IMR-90 (cell line): Measurements from ENCODE around the gene NEUROD2. TPM values are rescaled to one million over a fixed set of nuclear protein-coding genes. Genes with fewer than 3 reads are reported as not detected.

Source experiments
- ATAC-seq: fragments of 200-7000 bp; cut with Tn5 transposase; 2 replicates; pipeline ENCODE4 v1.9.1; 2020; ENCODE audit warnings: low read depth, mild to moderate bottlenecking, moderate library complexity
- BruUV-seq: library from RNA; stranded (reverse); fragments of 400-500 nt; replicated peaks from 2 replicates; lab custom pipeline; 2021; lab: Mats Ljungman, UMichigan
- CTCF ChIA-PET: fragments of 300-600 bp; formaldehyde crosslinking; extraction: SDS; loops from one replicate; lab custom pipeline; 2021; ENCODE audit warnings: antibody characterized with exemption; lab: Yijun Ruan, JAX
- POLR2A ChIA-PET: fragments of 300-600 bp; sonication (Branson Sonifier 250); formaldehyde crosslinking; loops from one replicate; lab custom pipeline; 2022; ENCODE audit warnings: antibody characterized with exemption; ENCODE audit not compliant: unreplicated experiment; lab: Charles Lee
- DNase-seq: peaks from one replicate; pipeline ENCODE4 v3.0.0; 2013
- H2AFZ ChIP-seq: replicated peaks from 2 replicates; pipeline ENCODE3; 2013; ENCODE audit warnings: low read length, mild to moderate bottlenecking; ENCODE audit not compliant: poor library complexity
- H2AK5ac ChIP-seq: 2 replicates; pipeline ENCODE4 v1.6.1; 2013; ENCODE audit warnings: low read depth, low read length, inconsistent platforms
- H2AK9ac ChIP-seq: replicated peaks from 2 replicates; pipeline ENCODE3; 2013; ENCODE audit warnings: mild to moderate bottlenecking, low read depth, low read length, moderate library complexity; ENCODE audit not compliant: poor library complexity
- H2BK120ac ChIP-seq: 2 replicates; pipeline ENCODE4 v1.6.1; 2013; ENCODE audit warnings: low read depth, low read length, inconsistent platforms
- H2BK15ac ChIP-seq: 3 replicates; pipeline ENCODE4 v1.6.1; 2013; ENCODE audit warnings: low read depth, low read length, inconsistent platforms
- H2BK20ac ChIP-seq: 2 replicates; pipeline ENCODE4 v1.6.1; 2013; ENCODE audit warnings: low read depth, mild to moderate bottlenecking, inconsistent platforms, low read length, moderate library complexity
- H2BK5ac ChIP-seq: 2 replicates; pipeline ENCODE4 v1.6.1; 2013; ENCODE audit warnings: mild to moderate bottlenecking, low read depth, low read length, inconsistent platforms; ENCODE audit not compliant: poor library complexity, severe bottlenecking
- H3K14ac ChIP-seq: replicated peaks from 2 replicates; pipeline ENCODE4 v1.6.1; 2013; ENCODE audit warnings: low read depth, low read length, inconsistent platforms
- H3K18ac ChIP-seq: 2 replicates; pipeline ENCODE4 v1.6.1; 2013; ENCODE audit warnings: low read depth, low read length, control low read depth
- H3K23ac ChIP-seq: 2 replicates; pipeline ENCODE4 v1.6.1; 2013; ENCODE audit warnings: low read depth, low read length, inconsistent platforms
- H3K27ac ChIP-seq: 2 replicates; pipeline ENCODE4 v1.5.1; 2013; ENCODE audit warnings: mild to moderate bottlenecking, control low read depth, low read length; ENCODE audit not compliant: insufficient read depth
- H3K27me3 ChIP-seq: 2 replicates; pipeline ENCODE4 v1.6.1; 2013; ENCODE audit warnings: low read length; ENCODE audit not compliant: control insufficient read depth, insufficient read depth
- H3K36me3 ChIP-seq: 2 replicates; pipeline ENCODE4 v1.6.1; 2013; ENCODE audit warnings: low read length, mixed read lengths; ENCODE audit not compliant: control insufficient read depth, insufficient read depth
- H3K4ac ChIP-seq: 2 replicates; pipeline ENCODE4 v1.6.1; 2013; ENCODE audit warnings: low read depth, low read length, inconsistent platforms
- H3K4me1 ChIP-seq: 2 replicates; pipeline ENCODE4 v1.6.1; 2013; ENCODE audit warnings: low read length, mixed read lengths; ENCODE audit not compliant: control insufficient read depth, insufficient read depth
- H3K4me2 ChIP-seq: 2 replicates; pipeline ENCODE4 v1.6.1; 2013; ENCODE audit warnings: low read depth, mild to moderate bottlenecking, control low read depth, low read length, moderate library complexity
- H3K4me3 ChIP-seq: 2 replicates; pipeline ENCODE4 v1.5.1; 2013; ENCODE audit warnings: low read depth, mild to moderate bottlenecking, control low read depth, low read length, moderate library complexity; ENCODE audit not compliant: insufficient read depth
- H3K56ac ChIP-seq: 2 replicates; pipeline ENCODE4 v1.6.1; 2013; ENCODE audit warnings: low read length, inconsistent platforms; ENCODE audit not compliant: insufficient read depth; ENCODE audit errors: extremely low read depth
- H3K79me1 ChIP-seq, 2 experiments: 2 replicates each; pipeline ENCODE4 v1.6.1; 2013; ENCODE audit warnings: low read length in 2 of 2, inconsistent platforms in 1 of 2, low read depth in 1 of 2
- H3K9ac ChIP-seq: 2 replicates; pipeline ENCODE4 v1.6.1; 2013; ENCODE audit warnings: low read depth, low read length, control low read depth
- H3K9me1 ChIP-seq: 2 replicates; pipeline ENCODE4 v1.6.1; 2013; ENCODE audit warnings: low read length, inconsistent platforms; ENCODE audit not compliant: insufficient read depth
- H3K9me3 ChIP-seq: 2 replicates; pipeline ENCODE4 v1.6.1; 2013; ENCODE audit warnings: low read length; ENCODE audit not compliant: control insufficient read depth, insufficient read depth
- H4K20me1 ChIP-seq: 2 replicates; pipeline ENCODE4 v1.6.1; 2013; ENCODE audit warnings: low read length, inconsistent platforms; ENCODE audit not compliant: insufficient read depth
- H4K5ac ChIP-seq: 2 replicates; pipeline ENCODE4 v1.6.1; 2013; ENCODE audit warnings: mild to moderate bottlenecking, low read depth, low read length, control low read depth
- H4K8ac ChIP-seq, 2 experiments: 2 replicates each; pipeline ENCODE4 v1.6.1; 2013; ENCODE audit warnings: low read depth in 2 of 2, low read length in 2 of 2, control low read depth in 1 of 2, inconsistent platforms in 1 of 2
- H4K91ac ChIP-seq: 2 replicates; pipeline ENCODE4 v1.6.1; 2013; ENCODE audit warnings: low read depth, low read length, inconsistent platforms; ENCODE audit not compliant: insufficient read depth
- BHLHE40 ChIP-seq: fragments of 150-350 bp; IDR thresholded peaks from 2 replicates; pipeline ENCODE4 v1.6.1; 2016; ENCODE audit warnings: mild to moderate bottlenecking, low read depth, low read length
- CEBPB ChIP-seq: IDR thresholded peaks from 2 replicates; pipeline ENCODE4 v1.6.1; 2012; ENCODE audit warnings: low read depth, low read length, improper control_type of control experiment
- CHD1 ChIP-seq: IDR thresholded peaks from 2 replicates; pipeline ENCODE4 v1.6.1; 2012; ENCODE audit warnings: low read depth, low read length, improper control_type of control experiment
- FOS ChIP-seq: fragments of 150-350 bp; IDR thresholded peaks from 2 replicates; pipeline ENCODE4 v1.6.1; 2016; ENCODE audit warnings: low read depth, low read length
- MAFK ChIP-seq: IDR thresholded peaks from 2 replicates; pipeline ENCODE4 v1.6.1; 2012; ENCODE audit warnings: low read depth, low read length, improper control_type of control experiment
- MAZ ChIP-seq: IDR thresholded peaks from 2 replicates; pipeline ENCODE4 v1.6.1; 2012; ENCODE audit warnings: low read depth, mild to moderate bottlenecking, low read length, improper control_type of control experiment, moderate library complexity, borderline replicate concordance
- MXI1 ChIP-seq: IDR thresholded peaks from 2 replicates; pipeline ENCODE4 v1.6.1; 2012; ENCODE audit warnings: low read depth, mild to moderate bottlenecking, low read length, moderate library complexity, borderline replicate concordance
- NFE2L2 ChIP-seq: fragments of 150-350 bp; IDR thresholded peaks from 2 replicates; pipeline ENCODE4 v1.6.1; 2016; ENCODE audit warnings: low read depth, mild to moderate bottlenecking, low read length
- RAD21 ChIP-seq: IDR thresholded peaks from 2 replicates; pipeline ENCODE4 v1.6.1; 2012; ENCODE audit warnings: low read length, improper control_type of control experiment
- RCOR1 ChIP-seq: IDR thresholded peaks from 2 replicates; pipeline ENCODE4 v1.6.1; 2012; ENCODE audit warnings: mild to moderate bottlenecking, low read length, improper control_type of control experiment; ENCODE audit not compliant: insufficient replicate concordance
- RFX5 ChIP-seq: IDR thresholded peaks from 2 replicates; pipeline ENCODE4 v1.8.0; 2012; ENCODE audit warnings: low read depth, mild to moderate bottlenecking, low read length, moderate library complexity
- SMC3 ChIP-seq: fragments of 150-350 bp; IDR thresholded peaks from 2 replicates; pipeline ENCODE4 v1.6.1; 2016; ENCODE audit warnings: low read depth, mild to moderate bottlenecking, antibody characterized with exemption, low read length, moderate library complexity
- WGBS, 2 experiments: methylation state at CpG; one replicate each; pipeline versions ENCODE4 v1.1.5 to v1.1.7; 2013; ENCODE audit warnings: missing lambda C conversion rate in 2 of 2; ENCODE audit not compliant: insufficient read length in 1 of 2; ENCODE audit errors: extremely low coverage in 2 of 2; 5-methylcytosine and 5-hydroxymethylcytosine counted together
- dilution Hi-C: fragments of 300-500 bp; cut with HindIII; formaldehyde crosslinking; loops from one replicate; pipeline ENCODE4 v1.14.3; 2018; ENCODE audit warnings: low sequenced_read_pairs; ENCODE audit not compliant: unreplicated experiment
- in situ Hi-C: fragments of 300-500 bp; cut with MboI; formaldehyde crosslinking; loops from 3 replicates; pipeline ENCODE4 v1.14.3; 2019; ENCODE audit warnings: low sequenced_read_pairs, inconsistent platforms, mixed read lengths
- intact Hi-C: fragments of 100-400 bp; cut with micrococcal nuclease; formaldehyde crosslinking; loops from 2 replicates; pipeline ENCODE4 v1.10.0; 2022
- polyA plus RNA-seq, 3 experiments: library from polyadenylated mRNA; depleted of rRNA; stranded (reverse); fragments of >200 nt; gene quantifications; 2 replicates each; pipeline ENCODE4 v1.2.3, GENCODE V29; 2012; ENCODE audit warnings: low replicate concordance in 1 of 3
- total RNA-seq: library from RNA; depleted of rRNA; stranded (reverse); fragments of >200 nt; gene quantifications from 2 replicates; pipeline ENCODE4 v1.2.3, GENCODE V29; 2012
- TF ChIP-seq, protein P1 (sequence below): conservative IDR thresholded peaks from 2 replicates; pipeline ENCODE4 v1.5.1; 2012; ENCODE audit warnings: mild to moderate bottlenecking, low read depth, low read length, improper control_type of control experiment
- TF ChIP-seq, protein P2 (sequence below): fragments of 150-350 bp; IDR thresholded peaks from 2 replicates; pipeline ENCODE4 v1.6.1; 2016; ENCODE audit warnings: low read depth, mild to moderate bottlenecking, low read length, moderate library complexity, borderline replicate concordance

The NEUROD2 gene
- total and polyA plus RNA-seq, 2 of the 4 experiments (the other 2 are of a cell fraction): not detected

GRCh38 chr17:39650121-39650579, 42.4 kb upstream of the NEUROD2 start:
- no peak overlapping the region for H2AK5ac ChIP-seq
- H4K5ac ChIP-seq: no peak overlapping the region
- H3K27ac ChIP-seq: no peak overlapping the region
- no peak overlapping the region for H3K4me2 ChIP-seq
- H3K27me3 ChIP-seq: no peaks in the 10 kb centered on the region
- peaks cover 3% of the 10 kb centered on the region; the same call in 1 of the 2 replicates for H3K4me1 ChIP-seq
- H3K56ac ChIP-seq: no peak overlapping the region
- TF ChIP-seq MAZ (no peak), MAFK (no peak), NFE2L2 (no peak), RCOR1 (no peak), BHLHE40 (no peak), RAD21 (no peak), SMC3 (no peak), RFX5 (no peak), CEBPB (no peak), CHD1 (no peak), FOS (no peak), MXI1 (no peak)
- TF ChIP-seq, protein P1, sequence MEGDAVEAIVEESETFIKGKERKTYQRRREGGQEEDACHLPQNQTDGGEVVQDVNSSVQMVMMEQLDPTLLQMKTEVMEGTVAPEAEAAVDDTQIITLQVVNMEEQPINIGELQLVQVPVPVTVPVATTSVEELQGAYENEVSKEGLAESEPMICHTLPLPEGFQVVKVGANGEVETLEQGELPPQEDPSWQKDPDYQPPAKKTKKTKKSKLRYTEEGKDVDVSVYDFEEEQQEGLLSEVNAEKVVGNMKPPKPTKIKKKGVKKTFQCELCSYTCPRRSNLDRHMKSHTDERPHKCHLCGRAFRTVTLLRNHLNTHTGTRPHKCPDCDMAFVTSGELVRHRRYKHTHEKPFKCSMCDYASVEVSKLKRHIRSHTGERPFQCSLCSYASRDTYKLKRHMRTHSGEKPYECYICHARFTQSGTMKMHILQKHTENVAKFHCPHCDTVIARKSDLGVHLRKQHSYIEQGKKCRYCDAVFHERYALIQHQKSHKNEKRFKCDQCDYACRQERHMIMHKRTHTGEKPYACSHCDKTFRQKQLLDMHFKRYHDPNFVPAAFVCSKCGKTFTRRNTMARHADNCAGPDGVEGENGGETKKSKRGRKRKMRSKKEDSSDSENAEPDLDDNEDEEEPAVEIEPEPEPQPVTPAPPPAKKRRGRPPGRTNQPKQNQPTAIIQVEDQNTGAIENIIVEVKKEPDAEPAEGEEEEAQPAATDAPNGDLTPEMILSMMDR: no peak
- TF ChIP-seq, protein P2, sequence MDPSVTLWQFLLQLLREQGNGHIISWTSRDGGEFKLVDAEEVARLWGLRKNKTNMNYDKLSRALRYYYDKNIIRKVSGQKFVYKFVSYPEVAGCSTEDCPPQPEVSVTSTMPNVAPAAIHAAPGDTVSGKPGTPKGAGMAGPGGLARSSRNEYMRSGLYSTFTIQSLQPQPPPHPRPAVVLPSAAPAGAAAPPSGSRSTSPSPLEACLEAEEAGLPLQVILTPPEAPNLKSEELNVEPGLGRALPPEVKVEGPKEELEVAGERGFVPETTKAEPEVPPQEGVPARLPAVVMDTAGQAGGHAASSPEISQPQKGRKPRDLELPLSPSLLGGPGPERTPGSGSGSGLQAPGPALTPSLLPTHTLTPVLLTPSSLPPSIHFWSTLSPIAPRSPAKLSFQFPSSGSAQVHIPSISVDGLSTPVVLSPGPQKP: no peak
- ChIA-PET CTCF (interaction anchor here (1.3 kb wide), 1 partner anchor 21 kb away, joined by 3 read pairs; no protein-coding TSS in a partner anchor), POLR2A (no interaction called here)
- H3K9me1 ChIP-seq: peaks cover 4% of the 10 kb centered on the region
- no peak overlapping the region for H2BK5ac ChIP-seq
- no peak overlapping the region for H2BK15ac ChIP-seq
- no peak overlapping the region for H2AFZ ChIP-seq
- H3K36me3 ChIP-seq: peaks cover 4% of the 10 kb centered on the region
- H3K9ac ChIP-seq: no peak overlapping the region
- no peaks in the 10 kb centered on the region for H3K9me3 ChIP-seq
- H2BK20ac ChIP-seq: no peak overlapping the region
- BruUV-seq: no TSS peak
- DNase-seq (no peak), ATAC-seq (no peak)
- in situ Hi-C loops: no loop called here
- H3K18ac ChIP-seq: no peak overlapping the region
- intact Hi-C loops: no loop called here
- no peak overlapping the region for H3K23ac ChIP-seq
- dilution Hi-C loops: no loop called here
- H4K91ac ChIP-seq: no peak overlapping the region
- 50% methylated on average over 1 of the region's 11 CpGs; no CpG with 5 or more reads in 1 of the 2 experiments for WGBS, 2 experiments
- H3K4ac ChIP-seq: no peak overlapping the region
- peaks cover 42% of the 10 kb centered on the region for H4K20me1 ChIP-seq
- no peak overlapping the region for H2BK120ac ChIP-seq
- no peak overlapping the region for H4K8ac ChIP-seq
- H2AK9ac ChIP-seq: no peak overlapping the region
- peaks cover 13 to 56% of the 10 kb centered on the region in 2 experiments; a peak in 3 of 4 replicates for H3K79me1 ChIP-seq
- no peak overlapping the region for H3K4me3 ChIP-seq
- no peak overlapping the region for H3K14ac ChIP-seq
